ENCODE results near the gene MS4A5. TPM values are rescaled to one million over a fixed set of nuclear protein-coding genes. Genes with fewer than 3 reads are reported as not detected.

The MS4A5 gene
- total RNA-seq, 1 experiment from 2014 or later: not detected

DNA sequence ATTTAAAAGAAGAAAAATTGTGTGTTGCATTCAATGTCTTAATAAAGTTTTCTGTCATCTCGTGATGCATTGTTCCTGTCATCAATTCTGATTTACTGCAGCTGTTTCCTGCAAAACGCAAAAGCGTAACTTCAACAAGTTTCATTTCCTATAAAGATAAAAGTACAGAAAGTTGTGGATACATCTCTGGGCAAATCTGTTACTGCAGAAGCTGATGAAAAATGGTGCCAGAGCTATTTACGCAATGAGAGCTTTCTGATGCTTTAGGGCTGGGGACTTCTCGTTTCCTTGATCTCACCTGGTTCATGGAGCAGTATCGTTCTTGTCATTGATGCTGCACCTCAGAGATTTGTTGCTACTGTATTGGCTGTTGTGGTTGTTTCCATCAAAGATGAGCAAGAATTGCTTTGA, 47.7 kb downstream of the MS4A5 start:
- no peak for DNase-seq (ENCODE audit: extremely low read depth, low read depth)

GRCh38 chr11:60482361-60482760, 53.0 kb downstream of the MS4A5 start:
- no peak for DNase-seq (ENCODE audit: extremely low read depth, low read depth)

- peak; percentile 14 for DNase-seq (ENCODE audit: extremely low read depth, low read depth)
Measured at GRCh38 chr11:60485987-60486386, 56.6 kb downstream of the MS4A5 start.

DNA sequence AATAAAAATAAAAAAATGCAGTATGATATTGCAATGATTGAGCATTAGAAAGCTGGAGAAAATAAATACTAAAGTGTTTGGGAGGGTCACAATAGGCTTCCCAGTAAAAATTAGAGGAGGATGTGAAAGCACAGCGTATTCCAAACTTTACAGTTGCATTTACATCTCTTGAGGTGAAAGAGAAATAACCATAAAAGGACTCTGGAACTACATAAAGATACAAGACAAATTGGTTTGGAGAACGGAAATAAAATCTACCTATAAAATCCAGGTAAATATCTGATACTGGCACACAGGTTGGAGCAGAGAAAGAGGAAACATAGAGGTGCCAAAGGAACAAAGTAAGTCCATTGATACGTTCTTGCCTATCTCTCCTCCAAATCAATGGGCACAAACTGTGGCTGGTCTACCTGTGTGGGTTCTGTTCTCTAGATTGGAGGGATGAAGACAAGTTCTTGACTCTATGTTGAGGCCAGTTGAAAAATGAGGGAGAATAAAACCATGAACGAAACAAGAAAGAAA, 63.2 kb downstream of the MS4A5 start, which contains the start of gene MS4A12:
MS4A12 (plus strand) TSS at position 291 of the 522 bp plus-strand sequence. CDS start 4,541 bp downstream, outside the sequence.
- DNase-seq (ENCODE audit: extremely low read depth, low read depth): no peak

- DNase-seq (ENCODE audit: extremely low read depth, low read depth): no peak
Measured at GRCh38 chr11:60493454-60493853, 64.1 kb downstream of the MS4A5 start.

Other genes starting within 250 kb of the MS4A5 start
- not detected in 2 replicates for gene MS4A6A, start 246.5 kb upstream of the MS4A5 start, total RNA-seq (2014; rRNA removed; shearing (Covaris generic))
- gene MS4A4E, start 186.4 kb upstream of the MS4A5 start, total RNA-seq (2014; rRNA removed; shearing (Covaris generic)): not detected in 2 replicates
- gene MS4A4A, start 148.9 kb upstream of the MS4A5 start, total RNA-seq (2014; rRNA removed; shearing (Covaris generic)): not detected in 2 replicates
- gene MS4A6E, start 102.3 kb upstream of the MS4A5 start, total RNA-seq (2014; rRNA removed; shearing (Covaris generic)): not detected in 2 replicates
- not detected in 2 replicates for gene MS4A7, start 51.0 kb upstream of the MS4A5 start, total RNA-seq (2014; rRNA removed; shearing (Covaris generic))
- gene MS4A14, start 33.1 kb upstream of the MS4A5 start, total RNA-seq (2014; rRNA removed; shearing (Covaris generic)): not detected in 2 replicates
- not detected in 2 replicates for gene MS4A1, start 26.3 kb downstream of the MS4A5 start, total RNA-seq (2014; rRNA removed; shearing (Covaris generic))
- not detected in 2 replicates for gene MS4A12, start 63.2 kb downstream of the MS4A5 start, total RNA-seq (2014; rRNA removed; shearing (Covaris generic))
- not detected in 2 replicates for gene MS4A13, start 85.8 kb downstream of the MS4A5 start, total RNA-seq (2014; rRNA removed; shearing (Covaris generic))

All from NCI-H460 (cell line).